ENCODE data around the gene SMIM30. TPM values are rescaled to one million over a fixed set of nuclear protein-coding genes. Genes with fewer than 3 reads are reported as not detected.

SMIM30 gene
- total and polyA plus RNA-seq, 4 donors: 9.7 to 32.9 (median 19.8) TPM

- TF ChIP-seq ZBTB33 (IDR thresholded peaks at IDR 0.05) (no peak), TAF1 (conservative IDR thresholded peaks at IDR 0.05) (no peak), GABPA (IDR thresholded peaks at IDR 0.05 in 1 of 2, conservative IDR thresholded peaks at IDR 0.05 in 1 of 2) (no peak), ATF3 (IDR thresholded peaks at IDR 0.05) (no peak), EGR1 (IDR thresholded peaks at IDR 0.05; ENCODE audit: low read depth in 2 of 2) (no peak), FOXA2 (IDR thresholded peaks at IDR 0.05) (no peak), JUND (IDR thresholded peaks at IDR 0.05) (no peak), FOXA1 (IDR thresholded peaks at IDR 0.05) (no peak)
Observed at GRCh38 chr7:113085781-113086390, 32.5 kb downstream of the SMIM30 start (continued).

- 69% methylated on average over 4 of the region's 4 CpGs for WGBS
- H3K4me3 ChIP-seq (ENCODE audit: low read depth in 1 of 3, low read length in 3 of 3): no peak overlapping the region
- no peaks in the 10 kb centered on the region for H3K9me3 ChIP-seq (ENCODE audit: control insufficient read depth in 4 of 4, low read length in 3 of 4)
- no peak for DNase-seq (ENCODE audit: low spot score)
- H3K27me3 ChIP-seq (ENCODE audit: control insufficient read depth in 4 of 4, insufficient read depth in 4 of 4, low read length in 3 of 4): peaks cover 0 to 13% (median 0%) of the 10 kb centered on the region in 4 donors
- H3K27ac ChIP-seq (ENCODE audit: low read depth in 1 of 2, low read length in 2 of 2): no peak overlapping the region
- TF ChIP-seq FOXA2 (IDR thresholded peaks at IDR 0.05) (no peak), JUND (IDR thresholded peaks at IDR 0.05) (no peak), SP1 (IDR thresholded peaks at IDR 0.05) (no peak), RAD21 (IDR thresholded peaks at IDR 0.05) (no peak), ATF3 (IDR thresholded peaks at IDR 0.05) (no peak), YY1 (IDR thresholded peaks at IDR 0.05) (no peak), ZBTB33 (IDR thresholded peaks at IDR 0.05) (no peak), RXRA (IDR thresholded peaks at IDR 0.05) (no peak), HNF4A (conservative IDR thresholded peaks at IDR 0.05) (no peak), NR2F2 (IDR thresholded peaks at IDR 0.05) (no peak)
- H3K36me3 ChIP-seq (ENCODE audit: control insufficient read depth in 4 of 4, insufficient read depth in 3 of 4, low read depth in 1 of 4, low read length in 3 of 4): no peaks in the 10 kb centered on the region
- H3K4me1 ChIP-seq (ENCODE audit: control insufficient read depth in 4 of 4, insufficient read depth in 4 of 4, low read length in 3 of 4): peaks cover 0 to 4% (median 0%) of the 10 kb centered on the region in 4 donors
- H3K9ac ChIP-seq (ENCODE audit: low read depth in 1 of 2, low read length in 2 of 2): no peak overlapping the region
Observed at GRCh38 chr7:113084496-113085172, 33.7 kb downstream of the SMIM30 start.

DNA sequence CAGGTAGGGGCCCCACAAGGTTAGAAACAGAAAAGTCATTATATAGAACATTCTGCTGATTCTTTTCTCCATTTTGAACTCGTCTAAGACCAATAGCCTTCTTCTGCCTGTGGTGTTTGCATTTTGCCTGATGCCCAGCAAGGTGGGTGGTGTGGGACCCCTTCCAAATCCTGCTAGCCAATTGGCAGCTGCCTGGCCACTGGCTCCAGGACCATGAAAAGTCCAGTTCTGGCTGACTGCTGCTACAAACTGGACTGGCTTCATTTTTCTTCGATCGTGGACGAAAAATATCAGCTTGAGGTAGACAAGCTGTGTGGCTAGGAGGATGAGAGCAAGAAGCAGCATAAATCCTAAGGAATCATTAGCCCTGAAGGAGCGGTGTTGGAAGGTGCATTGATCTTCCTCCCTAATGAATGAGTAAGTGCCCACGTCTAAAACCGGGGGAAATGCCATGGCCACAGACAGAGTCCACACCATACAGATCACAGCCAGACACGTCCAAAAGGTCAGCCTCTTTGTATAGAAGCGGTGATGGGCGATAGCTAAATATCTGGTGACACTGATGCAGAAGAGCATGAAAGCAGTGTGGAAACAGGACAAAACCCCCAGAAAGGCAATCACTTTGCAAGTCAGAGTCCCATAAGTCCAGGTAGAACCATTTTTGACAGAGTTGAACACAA is 34.4 kb downstream of the SMIM30 start:
- Histone ChIP-seq H3K27ac (ENCODE audit: low read depth in 1 of 2, low read length in 2 of 2) (no peak overlapping the region), H3K4me3 (ENCODE audit: low read depth in 1 of 3, low read length in 3 of 3) (no peak overlapping the region), H3K9me3 (ENCODE audit: control insufficient read depth in 4 of 4, low read length in 3 of 4) (no peaks in the 10 kb centered on the region), H3K27me3 (ENCODE audit: control insufficient read depth in 4 of 4, insufficient read depth in 4 of 4, low read length in 3 of 4) (peaks cover 0 to 13% (median 0%) of the 10 kb centered on the region in 4 donors), H3K36me3 (ENCODE audit: control insufficient read depth in 4 of 4, insufficient read depth in 3 of 4, low read depth in 1 of 4, low read length in 3 of 4) (no peaks in the 10 kb centered on the region), H3K4me1 (ENCODE audit: control insufficient read depth in 4 of 4, insufficient read depth in 4 of 4, low read length in 3 of 4) (peaks cover 0 to 4% (median 0%) of the 10 kb centered on the region in 4 donors), H3K9ac (ENCODE audit: low read depth in 1 of 2, low read length in 2 of 2) (no peak overlapping the region)
- 79% methylated on average over 10 of the region's 10 CpGs for WGBS
- DNase-seq (ENCODE audit: low spot score): no peak
- TF ChIP-seq SP1 (IDR thresholded peaks at IDR 0.05) (no peak), JUND (IDR thresholded peaks at IDR 0.05) (no peak), EGR1 (IDR thresholded peaks at IDR 0.05; ENCODE audit: low read depth in 2 of 2) (no peak), HNF4A (conservative IDR thresholded peaks at IDR 0.05) (no peak), REST (IDR thresholded peaks at IDR 0.05) (no peak)
